ENCODE measurements around the gene KSR2.
A peak's percentile ranks its signal among the peaks of the same experiment; 100 is the strongest.

Gene KSR2

GRCh38 chr12:117854339-117855012 is 114.3 kb downstream of the KSR2 start:
- no peak for DNase-seq

GRCh38 chr12:117853600-117853999 is 115.2 kb downstream of the KSR2 start:
- no peak for DNase-seq

GRCh38 chr12:117850048-117850447 is 118.7 kb downstream of the KSR2 start:
- DNase-seq, result no peak

GRCh38 chr12:117847371-117847770 is 121.4 kb downstream of the KSR2 start:
- DNase-seq, result no peak

GRCh38 chr12:117845271-117845904 is 123.4 kb downstream of the KSR2 start:
- DNase-seq, result no peak

GRCh38 chr12:117844114-117844830 is 124.5 kb downstream of the KSR2 start:
- DNase-seq, result no peak

GRCh38 chr12:117842630-117843029 is 126.2 kb downstream of the KSR2 start:
- no peak for DNase-seq

GRCh38 chr12:117842220-117842619 is 126.6 kb downstream of the KSR2 start:
- no peak for DNase-seq

GRCh38 chr12:117837737-117838050 is 131.1 kb downstream of the KSR2 start:
- no peak for DNase-seq

- peak; percentile 17 for DNase-seq
Observed at GRCh38 chr12:117836999-117837736, 131.6 kb downstream of the KSR2 start.

- no peak for DNase-seq
Observed at GRCh38 chr12:117836476-117836875, 132.3 kb downstream of the KSR2 start.

- no peak for DNase-seq
Observed at GRCh38 chr12:117835156-117835555, 133.6 kb downstream of the KSR2 start.

GRCh38 chr12:117832459-117833457 is 136.0 kb downstream of the KSR2 start:
- DNase-seq, result no peak

- no peak for DNase-seq
Observed at GRCh38 chr12:117830471-117830870, 138.3 kb downstream of the KSR2 start.

- DNase-seq, result no peak
Observed at GRCh38 chr12:117829108-117829507, 139.7 kb downstream of the KSR2 start.

- no peak for DNase-seq
Observed at GRCh38 chr12:117827660-117828059, 141.1 kb downstream of the KSR2 start.

- DNase-seq, result no peak
Observed at GRCh38 chr12:117825827-117826226, 143.0 kb downstream of the KSR2 start.

GRCh38 chr12:117821480-117822175 is 147.2 kb downstream of the KSR2 start:
- no peak for DNase-seq

- no peak for DNase-seq
Observed at GRCh38 chr12:117820216-117820907, 148.4 kb downstream of the KSR2 start.

GRCh38 chr12:117819160-117819559 is 149.6 kb downstream of the KSR2 start:
- no peak for DNase-seq

GRCh38 chr12:117818400-117818799 is 150.4 kb downstream of the KSR2 start:
- DNase-seq, result no peak

Measured in amniotic stem cell (primary cell).